Panc1 (cell line): ENCODE measurements around the gene LHPP. TPM values are rescaled to one million over a fixed set of nuclear protein-coding genes. Genes with fewer than 3 reads are reported as not detected.

Source experiments
- ATAC-seq: fragments of 200-7000 bp; cut with Tn5 transposase; 2 replicates; pipeline ENCODE4 v1.9.1; 2020; ENCODE audit warnings: mild to moderate bottlenecking, moderate library complexity
- BruUV-seq: library from RNA; stranded (reverse); fragments of 400-500 nt; replicated peaks from 2 replicates; lab custom pipeline; 2021; lab: Mats Ljungman, UMichigan
- CTCF ChIA-PET: fragments of 300-600 bp; sonication (Branson Sonifier 250); formaldehyde crosslinking; loops from one replicate; lab custom pipeline; 2022; ENCODE audit warnings: antibody characterized with exemption; lab: Charles Lee
- POLR2A ChIA-PET: fragments of 300-600 bp; sonication (Branson Sonifier 250); formaldehyde crosslinking; loops from one replicate; lab custom pipeline; 2022; ENCODE audit warnings: antibody characterized with exemption; lab: Charles Lee
- DNase-seq: peaks from one replicate; pipeline ENCODE4 v3.0.0-alpha.2; 2010; ENCODE audit warnings: low read depth, low spot score
- H3K27ac ChIP-seq: 2 replicates; pipeline ENCODE4 v1.5.1; 2011; ENCODE audit warnings: mild to moderate bottlenecking, low read length, inconsistent platforms
- H3K27me3 ChIP-seq: fragments of 200-500 bp; sonication (Bioruptor generic); 2 replicates; pipeline ENCODE4 v1.6.0; 2014; ENCODE audit warnings: low read length, inconsistent platforms; ENCODE audit not compliant: control insufficient read depth, insufficient read depth
- H3K36me3 ChIP-seq: fragments of 200-500 bp; sonication (Bioruptor generic); 2 replicates; pipeline ENCODE4 v1.5.1; 2014; ENCODE audit warnings: inconsistent platforms, mild to moderate bottlenecking, low read length, moderate library complexity; ENCODE audit not compliant: control insufficient read depth, insufficient read depth
- H3K4me1 ChIP-seq: 2 replicates; pipeline ENCODE4 v1.5.1; 2011; ENCODE audit warnings: inconsistent platforms, mild to moderate bottlenecking, low read length, moderate library complexity; ENCODE audit not compliant: control insufficient read depth, insufficient read depth
- H3K4me3 ChIP-seq, 2 experiments: 2 replicates each; pipeline ENCODE4 v1.5.1; 2011 to 2012; ENCODE audit warnings: low read depth in 2 of 2, low read length in 2 of 2, mild to moderate bottlenecking in 2 of 2, inconsistent platforms in 1 of 2, moderate library complexity in 1 of 2
- H3K9me3 ChIP-seq: fragments of 200-500 bp; sonication (Bioruptor generic); 2 replicates; pipeline ENCODE4 v1.5.1; 2014; ENCODE audit warnings: low read depth, mild to moderate bottlenecking, inconsistent platforms, low read length, moderate library complexity; ENCODE audit not compliant: control insufficient read depth, insufficient read depth
- CTCF ChIP-seq: fragments of 450-650 bp; IDR thresholded peaks from 2 replicates; pipeline ENCODE4 v1.5.1; 2017; ENCODE audit warnings: mild to moderate bottlenecking
- POLR2AphosphoS5 ChIP-seq: IDR thresholded peaks from 2 replicates; pipeline ENCODE4 v1.6.1; 2012; ENCODE audit warnings: mild to moderate bottlenecking, low read depth, low read length, moderate library complexity
- REST ChIP-seq, 2 experiments: IDR thresholded peaks; 2 replicates each; pipeline ENCODE4 v1.6.1; 2011 to 2012; ENCODE audit warnings: low read depth in 2 of 2, control low read depth in 1 of 2, low read length in 1 of 2, mild to moderate bottlenecking in 1 of 2, moderate library complexity in 1 of 2; ENCODE audit not compliant: insufficient read depth in 1 of 2
- SIN3A ChIP-seq: IDR thresholded peaks from 2 replicates; pipeline ENCODE4 v1.6.1; 2012; ENCODE audit warnings: low read depth, mild to moderate bottlenecking, low read length, moderate library complexity, borderline replicate concordance; ENCODE audit not compliant: insufficient read depth
- TCF7L2 ChIP-seq: IDR thresholded peaks from 2 replicates; pipeline ENCODE4 v1.6.1; 2011; ENCODE audit warnings: mild to moderate bottlenecking, low read depth, low read length, inconsistent platforms
- in situ Hi-C: cut with HindIII; loops from 2 replicates; pipeline ENCODE4 v1.10.0; 2016; ENCODE audit warnings: low sequenced_read_pairs, low pct_unique_long_range_greater_than_20kb
- intact Hi-C: fragments of 100-400 bp; cut with micrococcal nuclease; formaldehyde crosslinking; loops from one replicate; pipeline ENCODE4 v1.10.0; 2022; ENCODE audit not compliant: unreplicated experiment
- total RNA-seq: library from RNA; stranded (reverse); gene quantifications from one replicate; pipeline ENCODE4 v1.2.1, GENCODE V29; 2021; ENCODE audit not compliant: unreplicated experiment

Gene LHPP
- total RNA-seq, 1 experiment from 2014 or later, result 15.0 TPM

- no peaks in the 10 kb centered on the region for H3K27me3 ChIP-seq
- TF ChIP-seq TCF7L2, result no peak
- no peak for TF ChIP-seq REST (IDR thresholded peaks at IDR 0.05; ENCODE audit: insufficient read depth in 1 of 2, low read depth in 2 of 2, low read length in 1 of 2)
- no peak for TF ChIP-seq SIN3A
- TF ChIP-seq POLR2AphosphoS5, result no peak
- TF ChIP-seq CTCF, result no peak
- in situ Hi-C loops, result no loop called here
- H3K27ac ChIP-seq, result no peak overlapping the region
- ATAC-seq (no peak), DNase-seq (no peak)
- POLR2A ChIA-PET, result no interaction called here
- CTCF ChIA-PET, result no interaction called here
- peaks cover 11% of the 10 kb centered on the region for H3K4me1 ChIP-seq
- H3K9me3 ChIP-seq, result no peaks in the 10 kb centered on the region
- BruUV-seq, result no TSS peak
- no peak overlapping the region for H3K4me3 ChIP-seq
- intact Hi-C loops, result no loop called here
- no peaks in the 10 kb centered on the region for H3K36me3 ChIP-seq
Observed at GRCh38 chr10:124639206-124639605, 177.6 kb downstream of the LHPP start.

GRCh38 chr10:124639646-124640045 is 178.0 kb downstream of the LHPP start:
- intact Hi-C loops, result no loop called here
- TF ChIP-seq REST (IDR thresholded peaks at IDR 0.05; ENCODE audit: insufficient read depth in 1 of 2, low read depth in 2 of 2, low read length in 1 of 2) (no peak), POLR2AphosphoS5 (no peak), CTCF (no peak), SIN3A (no peak), TCF7L2 (no peak)

More at GRCh38 chr10:124639646-124640045, 178.0 kb downstream of the LHPP start:
- H3K36me3 ChIP-seq, result no peaks in the 10 kb centered on the region
- ChIA-PET POLR2A (no interaction called here), CTCF (no interaction called here)
- BruUV-seq, result no TSS peak
- in situ Hi-C loops, result no loop called here
- ATAC-seq, result no peak
- DNase-seq, result no peak
- no peak overlapping the region for H3K4me3 ChIP-seq
- H3K27me3 ChIP-seq, result no peaks in the 10 kb centered on the region
- no peak overlapping the region for H3K27ac ChIP-seq
- H3K4me1 ChIP-seq, result peaks cover 11% of the 10 kb centered on the region
- no peaks in the 10 kb centered on the region for H3K9me3 ChIP-seq
